T-cell (primary cell): Measurements from ENCODE around the gene NAMPT. TPM values are rescaled to one million over a fixed set of nuclear protein-coding genes. Genes with fewer than 3 reads are reported as not detected.

Experiments used
- ATAC-seq, 4 experiments: fragments of 200-7000 bp in 3 of 4; fragments of 150-1000 bp in 1 of 4; cut with Tn5 transposase; replicated peaks in 1 of 4; 1 replicate in 3 of 4; 2 replicates in 1 of 4; pipeline ENCODE4 v1.10.0; 2021; ENCODE audit warnings: moderate library complexity in 3 of 4, mild to moderate bottlenecking in 2 of 4, moderate number of reproducible peaks in 1 of 4
- CTCF ChIA-PET, 2 donors: fragments of 300-600 bp; sonication (Branson Sonifier 250); formaldehyde crosslinking; loops; one replicate each; lab custom pipeline; 2022; ENCODE audit warnings: antibody characterized with exemption in 2 of 2; lab: Charles Lee
- POLR2A ChIA-PET, 2 donors: fragments of 300-600 bp; sonication (Branson Sonifier 250); formaldehyde crosslinking; loops; one replicate each; lab custom pipeline; 2022; ENCODE audit warnings: antibody characterized with exemption in 2 of 2; lab: Charles Lee
- DNase-seq, 35 experiments: peaks; one replicate each; pipeline versions ENCODE4 v3.0.0 to v3.0.0-alpha.2; 2013 to 2023
- H3K27ac ChIP-seq: one replicate; pipeline ENCODE4 v1.5.1; 2013; ENCODE audit warnings: low read length
- H3K27me3 ChIP-seq, 2 experiments: replicated peaks in 1 of 2; 1 replicate in 1 of 2; 2 replicates in 1 of 2; pipeline versions ENCODE4 v1.6.1 to v1.7.0; 2013; ENCODE audit warnings: low read length in 1 of 2, mixed read lengths in 1 of 2; ENCODE audit not compliant: control insufficient read depth in 2 of 2, insufficient read depth in 2 of 2; ENCODE audit errors: extremely low read depth in 1 of 2
- H3K36me3 ChIP-seq, 2 donors: 1 replicate in 1 of 2; 2 replicates in 1 of 2; pipeline versions ENCODE4 v1.6.1 to v1.7.0; 2013; ENCODE audit warnings: low read length in 1 of 2; ENCODE audit not compliant: control insufficient read depth in 2 of 2, insufficient read depth in 1 of 2; ENCODE audit errors: extremely low read depth in 1 of 2
- H3K4me1 ChIP-seq, 2 experiments: 1 replicate in 1 of 2; 2 replicates in 1 of 2; pipeline versions ENCODE4 v1.6.1 to v1.7.0; 2013; ENCODE audit warnings: low read length in 2 of 2, mixed read lengths in 1 of 2; ENCODE audit not compliant: insufficient read depth in 2 of 2, control insufficient read depth in 1 of 2; ENCODE audit errors: extremely low read depth in 1 of 2
- H3K4me3 ChIP-seq, 2 donors: 1 replicate in 1 of 2; 2 replicates in 1 of 2; pipeline versions ENCODE4 v1.5.1 to v1.7.0; 2013; ENCODE audit warnings: mild to moderate bottlenecking in 2 of 2, low read length in 1 of 2, moderate library complexity in 1 of 2; ENCODE audit not compliant: control insufficient read depth in 1 of 2; ENCODE audit errors: extremely low read depth in 1 of 2
- H3K9me3 ChIP-seq: 2 replicates; pipeline ENCODE4 v1.7.0; 2013
- H3K27ac Mint-ChIP-seq, 2 donors: one replicate each; pipeline ENCODE4 v1.8.0; 2020 to 2021; ENCODE audit warnings: mild to moderate bottlenecking in 2 of 2, mixed read lengths in 2 of 2
- H3K27me3 Mint-ChIP-seq, 2 donors: one replicate each; pipeline ENCODE4 v1.8.0; 2021 to 2022; ENCODE audit warnings: mixed read lengths in 2 of 2
- H3K36me3 Mint-ChIP-seq: one replicate; pipeline ENCODE4 v1.8.0; 2021; ENCODE audit warnings: mixed read lengths
- H3K4me1 Mint-ChIP-seq, 3 donors: one replicate each; pipeline ENCODE4 v1.8.0; 2020 to 2022; ENCODE audit warnings: mixed read lengths in 3 of 3, mild to moderate bottlenecking in 1 of 3
- H3K4me3 Mint-ChIP-seq, 3 donors: one replicate each; pipeline ENCODE4 v1.8.0; 2020 to 2022; ENCODE audit warnings: mild to moderate bottlenecking in 3 of 3, mixed read lengths in 3 of 3, moderate library complexity in 3 of 3
- H3K9me3 Mint-ChIP-seq, 3 donors: one replicate each; pipeline ENCODE4 v1.8.0; 2020 to 2022; ENCODE audit warnings: mixed read lengths in 3 of 3
- WGBS: methylation state at CpG from one replicate; pipeline ENCODE4 v1.1.5; 2013; ENCODE audit warnings: missing lambda C conversion rate; ENCODE audit not compliant: insufficient coverage; 5-methylcytosine and 5-hydroxymethylcytosine counted together
- total RNA-seq, 35 experiments: library from RNA in 6 of 35; stranded (reverse) in 6 of 35; fragments of 120-200 nt in 1 of 35; gene quantifications; one replicate each; pipeline versions ENCODE4 v1.2.1 to v1.2.4 and lab custom pipeline; 2013 to 2026

Gene NAMPT
- total RNA-seq, 5 donors from 2014 or later (not counting 1 experiment from before 2014, with no cell fraction given) = 22.4 to 151 (median 28.2) TPM

DNA sequence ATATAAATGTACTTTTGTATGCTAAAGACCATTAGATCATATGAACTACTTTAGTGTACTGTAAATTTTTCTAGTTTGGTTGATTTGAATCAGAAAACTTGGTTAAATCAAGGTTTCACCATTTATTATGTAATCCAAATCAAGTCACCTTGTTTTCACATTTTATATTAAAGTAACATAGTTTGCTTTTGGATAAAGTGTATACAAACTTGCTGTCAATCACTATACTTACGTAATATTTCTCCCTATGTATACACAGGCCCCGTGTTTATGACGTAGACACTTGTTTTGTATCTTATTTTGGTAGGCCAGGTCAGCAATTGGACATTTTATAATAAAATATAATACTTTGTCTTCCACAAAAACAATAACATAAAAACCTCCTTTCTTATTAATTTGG is 32.2 kb downstream of the NAMPT start:
- no peak overlapping the region for H3K4me3 Mint-ChIP-seq
- no peaks in the 10 kb centered on the region for H3K4me1 Mint-ChIP-seq
- no peak overlapping the region for H3K27ac Mint-ChIP-seq
- ChIA-PET POLR2A (interaction anchor here in 1 of 2 donors (0.6 kb wide), 1 partner anchor 81 kb away, joined by 4 read pairs; no protein-coding TSS in a partner anchor), CTCF (no interaction called here)
- WGBS = no CpG with 5 or more reads among the region's 3 CpGs
- DNase-seq (no peak), ATAC-seq (no peak)
- Histone ChIP-seq H3K36me3 (peaks cover 4 to 27% of the 10 kb centered on the region in 2 donors), H3K27me3 (no peaks in the 10 kb centered on the region), H3K9me3 (no peaks in the 10 kb centered on the region), H3K4me3 (no peak overlapping the region), H3K4me1 (no peaks in the 10 kb centered on the region), H3K27ac (no peak overlapping the region)
- H3K27me3 Mint-ChIP-seq = no peaks in the 10 kb centered on the region
- H3K36me3 Mint-ChIP-seq = peaks cover 62% of the 10 kb centered on the region
- peaks cover 6 to 7% (median 6%) of the 10 kb centered on the region in 3 donors for H3K9me3 Mint-ChIP-seq

DNA sequence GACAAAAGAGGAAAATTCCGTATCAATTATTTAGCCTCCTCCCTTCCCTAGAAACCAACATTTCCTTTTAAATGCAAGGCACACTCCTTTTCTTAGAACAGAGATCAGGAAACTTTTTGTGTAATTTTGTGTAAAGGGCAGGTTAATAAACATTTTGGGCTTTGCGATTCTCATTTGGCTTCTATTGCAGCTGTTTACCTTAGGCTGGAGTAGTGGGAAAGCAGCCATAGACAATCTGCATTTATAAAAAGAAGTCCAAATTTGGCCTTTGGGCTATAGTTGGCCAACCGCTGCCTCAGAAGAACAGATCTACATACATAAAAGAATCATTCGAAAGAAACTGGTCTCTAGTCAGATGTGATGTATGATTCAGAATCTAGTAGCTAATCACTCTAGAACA is 35.3 kb downstream of the NAMPT start:
- peaks cover 7 to 23% of the 10 kb centered on the region in 2 donors for H3K36me3 ChIP-seq
- Mint-ChIP-seq H3K4me1 (no peaks in the 10 kb centered on the region), H3K27me3 (no peaks in the 10 kb centered on the region)

DNA sequence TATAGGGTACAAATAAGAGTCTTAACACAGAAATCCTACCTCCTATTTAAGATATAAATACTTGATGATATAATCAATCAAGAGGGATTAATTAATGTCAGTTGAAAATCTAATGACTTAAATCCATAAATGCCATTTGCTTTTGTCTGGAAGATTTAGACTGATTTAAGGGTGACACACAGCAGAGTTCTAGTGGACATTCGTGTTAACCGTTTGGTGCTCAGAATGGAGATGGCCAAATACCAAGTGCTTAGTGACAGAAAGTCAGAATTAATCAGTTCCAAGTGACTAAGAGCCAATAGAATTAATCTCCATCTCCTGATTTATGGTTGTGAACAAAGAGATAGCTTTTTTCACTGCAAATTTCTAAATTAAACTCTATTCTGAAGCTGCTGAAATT is 36.2 kb downstream of the NAMPT start:
- H3K4me3 Mint-ChIP-seq = no peak overlapping the region
- H3K4me1 Mint-ChIP-seq = no peaks in the 10 kb centered on the region
- ChIA-PET CTCF (no interaction called here), POLR2A (interaction anchor here in 1 of 2 donors (0.6 kb wide), 1 partner anchor 20 kb away, joined by 3 read pairs; no protein-coding TSS in a partner anchor)
- H3K9me3 ChIP-seq = peaks cover 3% of the 10 kb centered on the region
- DNase-seq (no peak), ATAC-seq (no peak)
- no peaks in the 10 kb centered on the region for H3K27me3 ChIP-seq
- H3K9me3 Mint-ChIP-seq = peaks cover 16 to 23% (median 20%) of the 10 kb centered on the region in 3 donors
- no peak overlapping the region for H3K27ac Mint-ChIP-seq
- H3K27ac ChIP-seq = no peak overlapping the region
- peaks cover 7 to 21% of the 10 kb centered on the region in 2 donors for H3K36me3 ChIP-seq
- WGBS = 90% methylated on average over 2 of the region's 2 CpGs
- H3K4me1 ChIP-seq = no peaks in the 10 kb centered on the region
- H3K36me3 Mint-ChIP-seq = peaks cover 48% of the 10 kb centered on the region
- H3K27me3 Mint-ChIP-seq = no peaks in the 10 kb centered on the region
- no peak overlapping the region for H3K4me3 ChIP-seq

More for the DNA sequence above, 35.3 kb downstream of the NAMPT start:
- Mint-ChIP-seq H3K36me3 (peaks cover 55% of the 10 kb centered on the region), H3K4me3 (no peak overlapping the region), H3K27ac (no peak overlapping the region), H3K9me3 (peaks cover 13 to 15% (median 13%) of the 10 kb centered on the region in 3 donors)
- CTCF ChIA-PET = no interaction called here
- POLR2A ChIA-PET = no interaction called here
- H3K9me3 ChIP-seq = peaks cover 3% of the 10 kb centered on the region
- H3K27me3 ChIP-seq = no peaks in the 10 kb centered on the region
- no peaks in the 10 kb centered on the region for H3K4me1 ChIP-seq
- ATAC-seq (no peak), DNase-seq (no peak)
- H3K4me3 ChIP-seq = no peak overlapping the region
- no peak overlapping the region for H3K27ac ChIP-seq
- WGBS = 100% methylated on average over 1 of the region's 4 CpGs

DNA sequence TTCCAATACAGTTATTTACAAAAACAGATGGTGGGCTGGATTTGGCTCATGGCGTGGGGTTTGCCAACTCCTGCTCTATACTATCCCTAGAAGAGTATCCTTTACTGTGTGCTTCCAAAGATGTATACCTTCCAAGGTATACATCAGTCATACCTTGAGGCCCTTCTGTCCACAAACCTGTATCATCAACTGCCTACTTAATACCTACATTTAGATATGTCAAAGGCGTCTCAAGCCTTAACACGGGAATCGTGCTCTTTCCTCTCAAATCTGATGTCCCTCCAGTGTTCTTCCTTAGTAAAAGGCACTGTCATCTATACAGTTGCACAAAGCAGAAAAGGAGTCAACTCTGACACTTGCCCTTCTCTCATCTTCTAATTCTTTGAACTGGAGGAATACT is 36.9 kb downstream of the NAMPT start:
- ATAC-seq = no peak
- peaks cover 7 to 13% of the 10 kb centered on the region in 2 donors for H3K36me3 ChIP-seq
- Mint-ChIP-seq H3K27me3 (no peaks in the 10 kb centered on the region), H3K36me3 (peaks cover 40% of the 10 kb centered on the region), H3K9me3 (peaks cover 19 to 28% (median 20%) of the 10 kb centered on the region in 3 donors), H3K4me3 (no peak overlapping the region), H3K4me1 (no peaks in the 10 kb centered on the region), H3K27ac (no peak overlapping the region)
- no peaks in the 10 kb centered on the region for H3K4me1 ChIP-seq
- POLR2A ChIA-PET = interaction anchor here in 1 of 2 donors (0.6 kb wide), 1 partner anchor 1195 kb away, joined by 3 read pairs; no protein-coding TSS in a partner anchor
- no peak overlapping the region for H3K4me3 ChIP-seq
- H3K9me3 ChIP-seq = peaks cover 3% of the 10 kb centered on the region
- CTCF ChIA-PET = no interaction called here
- H3K27me3 ChIP-seq = no peaks in the 10 kb centered on the region
- no peak for DNase-seq
- WGBS = 100% methylated on average over 4 of the region's 4 CpGs
- H3K27ac ChIP-seq = no peak overlapping the region

DNA sequence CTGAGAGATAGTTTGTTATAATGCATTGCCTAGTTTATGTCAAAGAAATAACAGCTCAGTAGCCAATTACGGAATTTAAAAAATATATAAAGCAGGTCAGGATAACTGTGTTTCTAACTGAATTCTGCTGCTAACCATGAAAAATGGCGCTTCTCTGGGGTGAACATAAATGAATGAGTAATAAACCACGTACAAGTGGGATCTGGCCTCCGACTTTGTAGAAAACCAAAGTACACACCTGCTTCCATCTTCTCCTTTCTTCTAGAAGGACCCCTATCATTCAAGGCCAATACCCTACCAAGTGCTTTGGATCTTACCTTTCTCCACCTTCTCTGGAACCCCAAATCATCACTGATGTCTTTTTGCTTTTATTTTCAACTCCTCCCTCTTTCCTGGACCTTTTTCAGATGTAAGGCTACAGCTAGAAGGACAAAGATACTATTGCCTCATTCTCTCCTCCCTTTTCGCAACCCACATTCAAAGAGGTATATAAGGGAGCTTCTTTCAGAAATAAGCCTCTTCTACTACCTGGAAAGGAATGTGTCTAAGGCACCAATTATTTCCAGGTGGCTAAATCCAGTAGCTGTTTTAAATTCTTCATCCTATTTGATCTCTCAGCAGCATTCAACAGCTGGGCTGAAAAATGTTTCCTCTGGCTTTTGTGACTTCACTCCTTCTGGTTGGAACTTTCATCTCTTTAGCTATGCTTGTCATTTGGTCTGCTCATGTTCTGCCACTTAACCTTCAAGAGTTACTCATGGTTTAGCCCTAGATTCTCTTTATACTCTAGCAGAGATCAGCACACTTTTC is 37.7 kb downstream of the NAMPT start:
- no peaks in the 10 kb centered on the region for H3K27me3 Mint-ChIP-seq
- H3K27ac Mint-ChIP-seq = no peak overlapping the region
- ChIA-PET CTCF (no interaction called here), POLR2A (no interaction called here)
- peaks cover 7 to 10% of the 10 kb centered on the region in 2 donors for H3K36me3 ChIP-seq
- no peak overlapping the region for H3K4me3 Mint-ChIP-seq
- no peaks in the 10 kb centered on the region for H3K4me1 Mint-ChIP-seq
- H3K9me3 Mint-ChIP-seq = peaks cover 20 to 28% (median 20%) of the 10 kb centered on the region in 3 donors
- 58% methylated on average over 2 of the region's 5 CpGs for WGBS
- ATAC-seq (no peak), DNase-seq (no peak)
- no peak overlapping the region for H3K4me3 ChIP-seq
- peaks cover 36% of the 10 kb centered on the region for H3K36me3 Mint-ChIP-seq
- no peaks in the 10 kb centered on the region for H3K4me1 ChIP-seq
- no peak overlapping the region for H3K27ac ChIP-seq
- peaks cover 3% of the 10 kb centered on the region for H3K9me3 ChIP-seq
- H3K27me3 ChIP-seq = no peaks in the 10 kb centered on the region

DNA sequence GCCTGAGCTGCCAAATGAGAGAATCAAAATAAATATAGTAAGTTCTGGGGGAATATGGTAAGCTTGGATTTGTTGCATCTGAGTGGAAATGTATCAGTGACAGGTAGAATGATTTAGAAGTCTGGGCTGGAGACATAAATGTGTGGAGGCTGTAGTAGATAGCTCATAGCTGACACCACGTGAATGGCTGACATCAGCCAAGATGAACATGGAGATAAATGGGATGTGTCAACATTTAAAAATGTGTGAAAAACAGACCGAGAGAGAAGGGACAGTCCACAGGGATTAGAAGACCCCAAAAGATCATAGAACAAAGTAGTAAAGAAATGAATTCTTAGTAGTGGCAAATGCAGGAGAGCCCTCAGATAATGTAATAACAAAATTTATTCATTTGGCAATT is 40.9 kb downstream of the NAMPT start:
- Histone ChIP-seq H3K9me3 (peaks cover 3% of the 10 kb centered on the region), H3K4me1 (no peaks in the 10 kb centered on the region), H3K27me3 (no peaks in the 10 kb centered on the region), H3K36me3 (peaks cover 0 to 7% of the 10 kb centered on the region in 2 donors), H3K27ac (no peak overlapping the region), H3K4me3 (no peak overlapping the region)
- DNase-seq (no peak), ATAC-seq (no peak)
- Mint-ChIP-seq H3K4me1 (no peaks in the 10 kb centered on the region), H3K27me3 (no peaks in the 10 kb centered on the region), H3K4me3 (no peak overlapping the region), H3K9me3 (peaks cover 20 to 28% (median 20%) of the 10 kb centered on the region in 3 donors), H3K27ac (no peak overlapping the region), H3K36me3 (peaks cover 20% of the 10 kb centered on the region)
- ChIA-PET CTCF (no interaction called here), POLR2A (interaction anchor here in 1 of 2 donors (0.6 kb wide), 1 partner anchor 784 kb away, joined by 7 read pairs; no protein-coding TSS in a partner anchor)
- WGBS = 67% methylated on average over 1 of the region's 2 CpGs
